Measurements from ENCODE around the gene ICA1.

- no peak for TF ChIP-seq GATA3 (IDR thresholded peaks at IDR 0.05; ENCODE audit: low read depth, low read length)
- no peak for TF ChIP-seq GATA2 (IDR thresholded peaks at IDR 0.05; ENCODE audit: low read depth, low read length)
These were observed 69.1 kb downstream of the ICA1 start for GRCh38 chr7:8192897-8193296.
